Measurements from ENCODE around the gene AFDN. TPM values are rescaled to one million over a fixed set of nuclear protein-coding genes. Genes with fewer than 3 reads are reported as not detected.

AFDN gene
- total RNA-seq: 607 TPM

GRCh38 chr6:167826896-167827582 is at the start of gene AFDN:
Gene AFDN (plus strand): TSS chr6:167826911. CDS start chr6:167827133, 222 bp downstream.

GRCh38 chr6:167997642-167998041 is 170.9 kb downstream of the AFDN start, which contains the start of gene KIF25:
Gene KIF25 (plus strand): TSS chr6:167997671. CDS start chr6:168029586, 31,915 bp downstream.

Other genes with a start within 250 kb of the AFDN start
- not detected for gene KIF25, start 170.8 kb downstream of the AFDN start, total RNA-seq

Measured in parietal lobe (tissue), 1 donor.